T-helper 17 cell (primary cell): ENCODE data around the gene ORM1. TPM values are rescaled to one million over a fixed set of nuclear protein-coding genes. Genes with fewer than 3 reads are reported as not detected.

Experiments used
- ATAC-seq: fragments of 150-1000 bp; cut with Tn5 transposase; 2 replicates; pipeline ENCODE4 v1.10.0; 2021; ENCODE audit warnings: mild to moderate bottlenecking, moderate library complexity
- DNase-seq, 3 donors: peaks; one replicate each; pipeline versions ENCODE4 v3.0.0 to v3.0.0-alpha.2; 2020 to 2021
- H3K9me3 ChIP-seq: one replicate; pipeline ENCODE4 v1.7.0; 2013; ENCODE audit warnings: low read length, mild to moderate bottlenecking; ENCODE audit not compliant: control insufficient read depth, poor library complexity, severe bottlenecking
- H3K27ac Mint-ChIP-seq: one replicate; pipeline ENCODE4 v1.8.0; 2022; ENCODE audit warnings: mild to moderate bottlenecking, moderate library complexity, mixed read lengths
- H3K27me3 Mint-ChIP-seq: one replicate; pipeline ENCODE4 v1.8.0; 2022; ENCODE audit warnings: mixed read lengths
- H3K36me3 Mint-ChIP-seq: one replicate; pipeline ENCODE4 v1.8.0; 2022; ENCODE audit warnings: low read depth, mixed read lengths
- H3K4me1 Mint-ChIP-seq: one replicate; pipeline ENCODE4 v1.8.0; 2022; ENCODE audit warnings: mild to moderate bottlenecking, mixed read lengths
- H3K4me3 Mint-ChIP-seq: one replicate; pipeline ENCODE4 v1.8.0; 2022; ENCODE audit warnings: mild to moderate bottlenecking, moderate library complexity, mixed read lengths
- total RNA-seq, 4 donors: library from RNA in 2 of 4; stranded (reverse) in 2 of 4; gene quantifications; one replicate each; pipeline ENCODE4 v1.2.3 and lab custom pipeline; 2022 to 2026

Gene ORM1
- total RNA-seq, 2 donors from 2014 or later: not detected

- peaks cover 78% of the 10 kb centered on the region for H3K4me1 Mint-ChIP-seq
- no peaks in the 10 kb centered on the region for H3K27me3 Mint-ChIP-seq
- ATAC-seq (no peak), DNase-seq (no peak)
- H3K9me3 ChIP-seq: no peaks in the 10 kb centered on the region
- peak overlapping the region; percentile 86 for H3K4me3 Mint-ChIP-seq
- peaks cover 15% of the 10 kb centered on the region for H3K36me3 Mint-ChIP-seq
- H3K27ac Mint-ChIP-seq: peak overlapping the region; percentile 84
These were observed 52.7 kb downstream of the ORM1 start for GRCh38 chr9:114375386-114376175.

Other genes starting within 250 kb of the ORM1 start
- not detected for gene AMBP, start 244.8 kb upstream of the ORM1 start, total RNA-seq
- not detected for gene KIF12, start 223.8 kb upstream of the ORM1 start, total RNA-seq
- 1 to 10 TPM; 1.2 to 1.3 TPM for gene COL27A1, start 167.6 kb upstream of the ORM1 start, total RNA-seq
- gene ORM2, start 6.8 kb downstream of the ORM1 start, total RNA-seq: not detected
- 100 to 1,000 TPM; 263 to 323 TPM for gene AKNA, start 64.9 kb downstream of the ORM1 start, total RNA-seq
- gene WHRN, start 182.4 kb downstream of the ORM1 start, total RNA-seq: 10 to 100 TPM; 18.2 to 32.6 TPM